Epithelial cell of alveolus of lung (primary cell): ENCODE data around the gene ADTRP. TPM values are rescaled to one million over a fixed set of nuclear protein-coding genes. Genes with fewer than 3 reads are reported as not detected.

Experiments used
- total RNA-seq: library from RNA; depleted of rRNA; stranded (reverse); fragments of >200 nt; gene quantifications from 2 replicates; pipeline ENCODE4 v1.2.1, GENCODE V29; 2015

The ADTRP gene, protein sequence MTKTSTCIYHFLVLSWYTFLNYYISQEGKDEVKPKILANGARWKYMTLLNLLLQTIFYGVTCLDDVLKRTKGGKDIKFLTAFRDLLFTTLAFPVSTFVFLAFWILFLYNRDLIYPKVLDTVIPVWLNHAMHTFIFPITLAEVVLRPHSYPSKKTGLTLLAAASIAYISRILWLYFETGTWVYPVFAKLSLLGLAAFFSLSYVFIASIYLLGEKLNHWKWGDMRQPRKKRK
- total RNA-seq = 0.26 TPM in 1 of 2 replicates, not detected in the other

DNA sequence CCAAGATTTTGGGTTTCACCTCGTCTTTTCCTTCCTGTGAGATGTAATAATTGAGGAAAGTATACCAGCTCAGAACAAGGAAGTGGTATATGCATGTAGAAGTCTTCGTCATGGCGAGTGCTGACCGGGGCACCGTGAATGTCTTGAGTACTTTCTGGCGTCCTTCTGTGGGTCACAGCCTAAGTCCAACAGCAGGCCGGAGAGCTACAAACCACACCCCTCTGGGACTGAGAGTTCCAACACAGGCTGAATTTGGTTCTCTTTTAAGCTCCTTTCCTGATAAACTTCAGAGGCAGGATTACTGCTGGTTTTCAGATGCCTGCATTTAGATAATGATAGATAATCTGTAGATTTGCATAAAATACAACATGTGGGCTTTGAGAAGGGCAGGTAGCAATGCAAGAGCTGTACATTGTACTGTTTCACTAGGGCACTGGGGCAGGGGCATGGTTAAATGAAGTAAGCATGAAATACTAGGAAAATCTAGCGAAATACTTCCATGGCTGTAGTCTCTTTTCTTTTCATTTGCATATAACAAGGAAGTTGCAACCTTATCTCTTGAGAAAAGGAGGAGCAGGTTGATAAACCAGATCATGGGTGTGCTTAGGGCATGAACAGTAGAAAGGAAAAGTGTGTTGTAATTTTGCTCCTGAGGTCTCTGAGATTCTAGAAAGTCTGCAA is at the start of gene ADTRP:
Gene ADTRP (minus strand): TSS at position 156 of the 681 bp plus-strand sequence. CDS start 44 bp downstream, at position 112.

Other genes starting within 250 kb of the ADTRP start
- 0.88 and 1.0 TPM in 2 replicates for gene TMEM170B, start 241.1 kb downstream of the ADTRP start, total RNA-seq
- 10.0 and 12.9 TPM in 2 replicates for gene HIVEP1, start 233.5 kb upstream of the ADTRP start, total RNA-seq